H1 (cell line): ENCODE results near the gene STAG2.

Source experiments
- CBX5 ChIP-seq: fragments of 300-800, 300-1000 bp; sonication (generic); IDR thresholded peaks from 2 replicates; pipeline ENCODE4 v1.7.1; 2016; ENCODE audit warnings: antibody characterized with exemption, low read length, low read depth
- CHD2 ChIP-seq: IDR thresholded peaks from 2 replicates; pipeline ENCODE4 v1.6.1; 2012; ENCODE audit warnings: low read length, improper control_type of control experiment
- CTCF ChIP-seq, 3 experiments: IDR thresholded peaks; 1 replicate in 2 of 3; 2 replicates in 1 of 3; pipeline versions ENCODE4 v1.5.1 to v1.6.1; 2011; ENCODE audit warnings: low read length in 3 of 3, mild to moderate bottlenecking in 3 of 3, inconsistent platforms in 2 of 3, low read depth in 1 of 3, moderate library complexity in 1 of 3; ENCODE audit not compliant: insufficient read depth in 1 of 3; ENCODE audit errors: control extremely low read depth in 1 of 3
- JUND ChIP-seq: IDR thresholded peaks from 2 replicates; pipeline ENCODE4 v1.6.1; 2011; ENCODE audit warnings: mild to moderate bottlenecking, improper control_type of control experiment, low read length
- POLR2A ChIP-seq, 2 experiments: IDR thresholded peaks; 1 replicate in 1 of 2; 2 replicates in 1 of 2; pipeline ENCODE4 v1.6.1; 2011; ENCODE audit warnings: low read depth in 2 of 2, low read length in 2 of 2, mild to moderate bottlenecking in 2 of 2; ENCODE audit errors: control extremely low read depth in 1 of 2
- TF ChIP-seq, protein P1 (sequence below): IDR thresholded peaks from 2 replicates; pipeline ENCODE4 v1.6.1; 2012; ENCODE audit warnings: inconsistent platforms
- TF ChIP-seq, protein P2 (sequence below): IDR thresholded peaks from 2 replicates; pipeline ENCODE4 v1.6.1; 2011; ENCODE audit warnings: low read depth, mild to moderate bottlenecking, low read length; ENCODE audit not compliant: insufficient read depth

DNA sequence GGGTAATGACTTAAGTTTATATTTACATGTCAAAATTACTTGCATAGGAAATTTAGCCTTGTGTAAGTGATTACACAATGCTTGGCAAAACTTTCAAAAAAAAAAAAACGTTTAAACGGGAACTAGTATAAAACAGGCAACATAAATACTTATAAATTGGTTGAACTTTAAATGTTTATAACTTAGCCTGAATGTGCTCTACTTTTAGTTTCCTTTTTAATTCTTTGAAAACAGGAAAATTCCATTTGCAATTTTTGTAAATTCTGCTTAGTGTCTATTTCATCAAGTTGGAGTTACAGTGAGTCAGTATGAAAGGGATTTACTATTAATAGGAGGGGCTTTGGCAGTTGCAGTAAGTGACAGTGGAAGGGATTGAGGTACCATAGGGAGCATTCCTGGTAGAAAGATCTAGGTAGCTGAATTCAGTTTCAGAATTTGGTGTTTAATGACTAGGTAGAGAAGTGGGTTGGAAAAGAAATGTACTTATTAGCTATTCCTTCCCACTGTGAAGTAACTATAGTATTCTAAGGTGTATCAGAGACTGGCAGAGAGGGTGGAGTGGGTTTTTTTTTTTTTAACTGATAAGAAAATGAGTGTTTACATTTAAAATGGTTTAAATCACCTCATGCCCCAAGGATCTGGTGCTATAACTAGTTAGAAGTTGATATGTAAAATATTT, 2.8 kb downstream of the STAG2 start:
- TF ChIP-seq, protein P1, sequence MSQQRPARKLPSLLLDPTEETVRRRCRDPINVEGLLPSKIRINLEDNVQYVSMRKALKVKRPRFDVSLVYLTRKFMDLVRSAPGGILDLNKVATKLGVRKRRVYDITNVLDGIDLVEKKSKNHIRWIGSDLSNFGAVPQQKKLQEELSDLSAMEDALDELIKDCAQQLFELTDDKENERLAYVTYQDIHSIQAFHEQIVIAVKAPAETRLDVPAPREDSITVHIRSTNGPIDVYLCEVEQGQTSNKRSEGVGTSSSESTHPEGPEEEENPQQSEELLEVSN: no peak
- no peak for TF ChIP-seq JUND
- TF ChIP-seq, protein P2, sequence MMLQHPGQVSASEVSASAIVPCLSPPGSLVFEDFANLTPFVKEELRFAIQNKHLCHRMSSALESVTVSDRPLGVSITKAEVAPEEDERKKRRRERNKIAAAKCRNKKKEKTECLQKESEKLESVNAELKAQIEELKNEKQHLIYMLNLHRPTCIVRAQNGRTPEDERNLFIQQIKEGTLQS: no peak
- TF ChIP-seq CHD2: no peak
- TF ChIP-seq CTCF (IDR thresholded peaks at IDR 0.05; ENCODE audit: control extremely low read depth in 1 of 3, insufficient read depth in 1 of 3, low read depth in 1 of 3, low read length in 3 of 3): no peak
- no peak for TF ChIP-seq CBX5
- TF ChIP-seq POLR2A (IDR thresholded peaks at IDR 0.05; ENCODE audit: control extremely low read depth in 1 of 2, low read depth in 2 of 2, low read length in 2 of 2): no peak
